ENCODE measurements around the gene DNASE1L1. TPM values are rescaled to one million over a fixed set of nuclear protein-coding genes. Genes with fewer than 3 reads are reported as not detected.

Gene DNASE1L1
- polyA plus RNA-seq, 1 of the 3 experiments (the other 2 are of a cell fraction): 18.2 TPM

DNA sequence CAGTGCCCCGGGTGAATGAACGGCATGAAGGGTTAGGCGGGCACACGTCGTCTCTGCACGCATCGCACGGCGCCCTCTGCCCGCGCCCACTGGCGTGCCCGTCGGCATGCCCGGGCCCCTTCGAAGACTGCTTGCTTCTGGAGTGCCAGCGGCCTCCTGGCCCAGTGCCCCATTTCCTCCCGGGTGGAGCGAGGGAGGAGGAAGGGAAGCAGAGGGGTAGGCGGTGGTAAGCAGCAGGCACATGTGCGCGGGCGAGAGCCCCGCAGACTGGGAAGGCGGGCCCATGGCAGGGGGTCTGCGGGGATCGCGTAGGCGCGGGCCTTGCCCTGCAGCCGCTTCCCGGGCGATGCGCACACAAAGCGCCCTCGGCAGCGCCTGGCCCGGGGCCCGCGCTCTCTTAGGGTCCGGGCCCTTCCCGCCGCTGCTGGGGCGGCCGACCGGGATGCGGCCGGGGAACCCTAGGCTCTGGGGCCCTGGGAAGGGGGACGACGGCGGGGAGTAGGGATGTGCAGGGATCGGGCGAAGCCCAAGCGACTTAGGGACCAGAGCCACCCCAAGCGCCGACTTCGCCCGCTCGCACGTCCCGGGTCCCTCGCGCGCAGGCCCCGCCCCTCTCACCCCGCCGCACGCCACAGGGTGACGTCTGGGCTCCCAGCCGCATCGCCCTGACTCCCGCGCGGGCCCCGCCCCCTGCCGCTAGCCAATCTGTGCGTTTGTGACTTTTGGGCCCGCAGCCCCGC, 30.8 kb downstream of the DNASE1L1 start:
- CTCF ChIA-PET: no interaction called here
- no peaks in the 10 kb centered on the region for H3K9me2 ChIP-seq
- POLR2A ChIA-PET: no interaction called here
- H4K20me1 ChIP-seq (ENCODE audit: insufficient read depth): no peaks in the 10 kb centered on the region
- H3K4me1 ChIP-seq (ENCODE audit: control insufficient read depth in 1 of 2, insufficient read depth in 2 of 2, low read depth in 1 of 2, low read length in 1 of 2): peaks cover 0 to 17% of the 10 kb centered on the region in 2 experiments; a peak in 1 of 4 replicates
- H3K9ac ChIP-seq: peak overlapping the region; percentile 74; the same call in 1 of the 2 replicates
- H3K36me3 ChIP-seq (replicated peaks in 1 of 2; ENCODE audit: control insufficient read depth in 1 of 2, insufficient read depth in 2 of 2, low read length in 1 of 2): no peaks in the 10 kb centered on the region
- no peaks in the 10 kb centered on the region for H3K9me3 ChIP-seq
- H3K4me3 ChIP-seq (ENCODE audit: low read depth in 2 of 2, low read length in 1 of 2): peak overlapping the region; percentile 48 to 54
- peak; percentile 85 for DNase-seq
- whole genome bisulfite sequencing (ENCODE audit: low lambda C conversion rate): 64% methylated on average over 26 of the region's 79 CpGs
- no peaks in the 10 kb centered on the region; the same call in 1 of the 2 replicates for H3K27me3 ChIP-seq (ENCODE audit: insufficient read depth)
- TF ChIP-seq NFIC (IDR thresholded peaks at IDR 0.05; ENCODE audit: borderline replicate concordance) (peak; percentile 22; the same call in 1 of the 2 replicates), TAF1 (IDR thresholded peaks at IDR 0.05; ENCODE audit: borderline replicate concordance, low read depth, low read length) (peak; percentile 49; the same call in 1 of the 2 replicates), MEF2A (IDR thresholded peaks at IDR 0.05; ENCODE audit: borderline replicate concordance, low read depth) (no peak)
- TF ChIP-seq, protein P1, sequence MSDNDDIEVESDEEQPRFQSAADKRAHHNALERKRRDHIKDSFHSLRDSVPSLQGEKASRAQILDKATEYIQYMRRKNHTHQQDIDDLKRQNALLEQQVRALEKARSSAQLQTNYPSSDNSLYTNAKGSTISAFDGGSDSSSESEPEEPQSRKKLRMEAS (IDR thresholded peaks at IDR 0.05; ENCODE audit: low read depth): peak; percentile 81
- peaks cover 15% of the 10 kb centered on the region for H3F3A ChIP-seq (replicated peaks; ENCODE audit: insufficient read depth)
- H3K79me2 ChIP-seq (ENCODE audit: insufficient read depth): peaks cover 40% of the 10 kb centered on the region
- peak overlapping the region; percentile 76 for H3K4me2 ChIP-seq
- H3K27ac ChIP-seq (ENCODE audit: low read depth in 2 of 2, low read length in 1 of 2): peak overlapping the region; percentile 87 to 89
- 0 out of 2 replicates have a peak overlapping the region, but pooled peaks have one; percentile 29 for H2AFZ ChIP-seq (ENCODE audit: low read depth)

DNA sequence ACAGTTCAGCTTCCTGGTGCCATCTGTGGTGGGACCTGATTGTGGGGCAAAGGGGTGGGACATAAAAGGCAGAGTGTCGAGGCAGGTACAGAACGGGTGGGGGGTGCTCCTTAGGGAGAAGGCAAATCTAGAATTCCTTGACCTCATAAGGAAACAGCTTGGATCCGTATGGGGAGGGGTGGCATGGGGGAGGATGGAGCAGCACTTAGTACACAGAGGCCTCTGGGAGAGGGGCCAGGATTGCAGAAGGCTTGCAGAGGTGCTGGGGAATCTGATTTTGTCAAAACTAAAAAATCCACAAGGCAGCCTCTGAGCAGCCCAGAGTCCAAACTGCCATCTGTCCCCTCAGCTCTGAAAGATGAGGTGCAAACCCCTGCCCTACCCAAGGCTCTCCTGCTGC, 32.3 kb downstream of the DNASE1L1 start:
- Histone ChIP-seq H3K9me2 (no peaks in the 10 kb centered on the region), H3K4me3 (ENCODE audit: low read depth in 2 of 2, low read length in 1 of 2) (no peak overlapping the region), H3K4me1 (ENCODE audit: control insufficient read depth in 1 of 2, insufficient read depth in 2 of 2, low read depth in 1 of 2, low read length in 1 of 2) (peaks cover 0 to 17% of the 10 kb centered on the region in 2 experiments; a peak in 1 of 4 replicates), H3K4me2 (no peak overlapping the region), H4K20me1 (ENCODE audit: insufficient read depth) (no peaks in the 10 kb centered on the region), H3K27ac (ENCODE audit: low read depth in 2 of 2, low read length in 1 of 2) (no peak overlapping the region; a peak in 1 of 4 replicates), H3K27me3 (ENCODE audit: insufficient read depth) (no peaks in the 10 kb centered on the region; the same call in 1 of the 2 replicates), H2AFZ (ENCODE audit: low read depth) (no peak overlapping the region), H3K9ac (no peak overlapping the region), H3K36me3 (replicated peaks in 1 of 2; ENCODE audit: control insufficient read depth in 1 of 2, insufficient read depth in 2 of 2, low read length in 1 of 2) (no peaks in the 10 kb centered on the region), H3K9me3 (no peaks in the 10 kb centered on the region), H3K79me2 (ENCODE audit: insufficient read depth) (peaks cover 54% of the 10 kb centered on the region), H3F3A (replicated peaks; ENCODE audit: insufficient read depth) (peaks cover 13% of the 10 kb centered on the region)
- ChIA-PET POLR2A (no interaction called here), CTCF (interaction anchor here (0.8 kb wide), 1 partner anchor 158 kb away, joined by 3 read pairs; no protein-coding TSS in a partner anchor)
- 66% methylated on average over 3 of the region's 3 CpGs for WGBS (ENCODE audit: low lambda C conversion rate)
- no peak for DNase-seq
- no peak for TF ChIP-seq FOXM1 (IDR thresholded peaks at IDR 0.05; ENCODE audit: low read depth)
- TF ChIP-seq EP300 (IDR thresholded peaks at IDR 0.05; ENCODE audit: borderline replicate concordance in 1 of 2, low read depth in 1 of 2, low read length in 1 of 2): no peak
- TF ChIP-seq, protein P2, sequence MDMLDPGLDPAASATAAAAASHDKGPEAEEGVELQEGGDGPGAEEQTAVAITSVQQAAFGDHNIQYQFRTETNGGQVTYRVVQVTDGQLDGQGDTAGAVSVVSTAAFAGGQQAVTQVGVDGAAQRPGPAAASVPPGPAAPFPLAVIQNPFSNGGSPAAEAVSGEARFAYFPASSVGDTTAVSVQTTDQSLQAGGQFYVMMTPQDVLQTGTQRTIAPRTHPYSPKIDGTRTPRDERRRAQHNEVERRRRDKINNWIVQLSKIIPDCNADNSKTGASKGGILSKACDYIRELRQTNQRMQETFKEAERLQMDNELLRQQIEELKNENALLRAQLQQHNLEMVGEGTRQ (IDR thresholded peaks at IDR 0.05; ENCODE audit: borderline replicate concordance, low read depth, low read length): no peak
- no peak for TF ChIP-seq JUND (IDR thresholded peaks at IDR 0.05)
- no peak for TF ChIP-seq TCF12 (IDR thresholded peaks at IDR 0.05)
- TF ChIP-seq TEAD4 (IDR thresholded peaks at IDR 0.05; ENCODE audit: borderline replicate concordance, insufficient read depth): no peak
- TF ChIP-seq, protein P3, sequence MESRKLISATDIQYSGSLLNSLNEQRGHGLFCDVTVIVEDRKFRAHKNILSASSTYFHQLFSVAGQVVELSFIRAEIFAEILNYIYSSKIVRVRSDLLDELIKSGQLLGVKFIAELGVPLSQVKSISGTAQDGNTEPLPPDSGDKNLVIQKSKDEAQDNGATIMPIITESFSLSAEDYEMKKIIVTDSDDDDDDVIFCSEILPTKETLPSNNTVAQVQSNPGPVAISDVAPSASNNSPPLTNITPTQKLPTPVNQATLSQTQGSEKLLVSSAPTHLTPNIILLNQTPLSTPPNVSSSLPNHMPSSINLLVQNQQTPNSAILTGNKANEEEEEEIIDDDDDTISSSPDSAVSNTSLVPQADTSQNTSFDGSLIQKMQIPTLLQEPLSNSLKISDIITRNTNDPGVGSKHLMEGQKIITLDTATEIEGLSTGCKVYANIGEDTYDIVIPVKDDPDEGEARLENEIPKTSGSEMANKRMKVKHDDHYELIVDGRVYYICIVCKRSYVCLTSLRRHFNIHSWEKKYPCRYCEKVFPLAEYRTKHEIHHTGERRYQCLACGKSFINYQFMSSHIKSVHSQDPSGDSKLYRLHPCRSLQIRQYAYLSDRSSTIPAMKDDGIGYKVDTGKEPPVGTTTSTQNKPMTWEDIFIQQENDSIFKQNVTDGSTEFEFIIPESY (IDR thresholded peaks at IDR 0.05; ENCODE audit: borderline replicate concordance, low read depth): no peak
- TF ChIP-seq, protein P4, sequence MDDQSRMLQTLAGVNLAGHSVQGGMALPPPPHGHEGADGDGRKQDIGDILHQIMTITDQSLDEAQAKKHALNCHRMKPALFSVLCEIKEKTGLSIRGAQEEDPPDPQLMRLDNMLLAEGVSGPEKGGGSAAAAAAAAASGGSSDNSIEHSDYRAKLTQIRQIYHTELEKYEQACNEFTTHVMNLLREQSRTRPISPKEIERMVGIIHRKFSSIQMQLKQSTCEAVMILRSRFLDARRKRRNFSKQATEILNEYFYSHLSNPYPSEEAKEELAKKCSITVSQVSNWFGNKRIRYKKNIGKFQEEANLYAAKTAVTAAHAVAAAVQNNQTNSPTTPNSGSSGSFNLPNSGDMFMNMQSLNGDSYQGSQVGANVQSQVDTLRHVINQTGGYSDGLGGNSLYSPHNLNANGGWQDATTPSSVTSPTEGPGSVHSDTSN (IDR thresholded peaks at IDR 0.05): no peak
- TF ChIP-seq, protein P5, sequence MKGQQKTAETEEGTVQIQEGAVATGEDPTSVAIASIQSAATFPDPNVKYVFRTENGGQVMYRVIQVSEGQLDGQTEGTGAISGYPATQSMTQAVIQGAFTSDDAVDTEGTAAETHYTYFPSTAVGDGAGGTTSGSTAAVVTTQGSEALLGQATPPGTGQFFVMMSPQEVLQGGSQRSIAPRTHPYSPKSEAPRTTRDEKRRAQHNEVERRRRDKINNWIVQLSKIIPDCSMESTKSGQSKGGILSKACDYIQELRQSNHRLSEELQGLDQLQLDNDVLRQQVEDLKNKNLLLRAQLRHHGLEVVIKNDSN (IDR thresholded peaks at IDR 0.05; ENCODE audit: borderline replicate concordance, low read depth): no peak
- no peak for TF ChIP-seq NFIC (IDR thresholded peaks at IDR 0.05; ENCODE audit: borderline replicate concordance)
- no peak for TF ChIP-seq MEF2A (IDR thresholded peaks at IDR 0.05; ENCODE audit: borderline replicate concordance, low read depth)
- no peak for TF ChIP-seq ELF1 (IDR thresholded peaks at IDR 0.05)
- TF ChIP-seq, protein P1 (IDR thresholded peaks at IDR 0.05; ENCODE audit: low read depth): no peak
- no peak for TF ChIP-seq RXRA (IDR thresholded peaks at IDR 0.05; ENCODE audit: borderline replicate concordance, low read depth)
- TF ChIP-seq, protein P6, sequence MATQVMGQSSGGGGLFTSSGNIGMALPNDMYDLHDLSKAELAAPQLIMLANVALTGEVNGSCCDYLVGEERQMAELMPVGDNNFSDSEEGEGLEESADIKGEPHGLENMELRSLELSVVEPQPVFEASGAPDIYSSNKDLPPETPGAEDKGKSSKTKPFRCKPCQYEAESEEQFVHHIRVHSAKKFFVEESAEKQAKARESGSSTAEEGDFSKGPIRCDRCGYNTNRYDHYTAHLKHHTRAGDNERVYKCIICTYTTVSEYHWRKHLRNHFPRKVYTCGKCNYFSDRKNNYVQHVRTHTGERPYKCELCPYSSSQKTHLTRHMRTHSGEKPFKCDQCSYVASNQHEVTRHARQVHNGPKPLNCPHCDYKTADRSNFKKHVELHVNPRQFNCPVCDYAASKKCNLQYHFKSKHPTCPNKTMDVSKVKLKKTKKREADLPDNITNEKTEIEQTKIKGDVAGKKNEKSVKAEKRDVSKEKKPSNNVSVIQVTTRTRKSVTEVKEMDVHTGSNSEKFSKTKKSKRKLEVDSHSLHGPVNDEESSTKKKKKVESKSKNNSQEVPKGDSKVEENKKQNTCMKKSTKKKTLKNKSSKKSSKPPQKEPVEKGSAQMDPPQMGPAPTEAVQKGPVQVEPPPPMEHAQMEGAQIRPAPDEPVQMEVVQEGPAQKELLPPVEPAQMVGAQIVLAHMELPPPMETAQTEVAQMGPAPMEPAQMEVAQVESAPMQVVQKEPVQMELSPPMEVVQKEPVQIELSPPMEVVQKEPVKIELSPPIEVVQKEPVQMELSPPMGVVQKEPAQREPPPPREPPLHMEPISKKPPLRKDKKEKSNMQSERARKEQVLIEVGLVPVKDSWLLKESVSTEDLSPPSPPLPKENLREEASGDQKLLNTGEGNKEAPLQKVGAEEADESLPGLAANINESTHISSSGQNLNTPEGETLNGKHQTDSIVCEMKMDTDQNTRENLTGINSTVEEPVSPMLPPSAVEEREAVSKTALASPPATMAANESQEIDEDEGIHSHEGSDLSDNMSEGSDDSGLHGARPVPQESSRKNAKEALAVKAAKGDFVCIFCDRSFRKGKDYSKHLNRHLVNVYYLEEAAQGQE (IDR thresholded peaks at IDR 0.05; ENCODE audit: low read depth, low read length): no peak

Data from SK-N-SH (cell line).